GM08714 (cell line): Measurements from ENCODE around the gene EIF2B5.

ENCODE experiments used
- H3K4me3 ChIP-seq: fragments of 200-500 bp; sonication (Bioruptor generic); 2 replicates; pipeline ENCODE4 v1.5.1; 2014; ENCODE audit warnings: mild to moderate bottlenecking, low read length, inconsistent platforms
- ZNF274 ChIP-seq: IDR thresholded peaks from 2 replicates; pipeline ENCODE4 v1.6.1; 2012; ENCODE audit warnings: mild to moderate bottlenecking, low read depth, low read length

EIF2B5 gene

DNA sequence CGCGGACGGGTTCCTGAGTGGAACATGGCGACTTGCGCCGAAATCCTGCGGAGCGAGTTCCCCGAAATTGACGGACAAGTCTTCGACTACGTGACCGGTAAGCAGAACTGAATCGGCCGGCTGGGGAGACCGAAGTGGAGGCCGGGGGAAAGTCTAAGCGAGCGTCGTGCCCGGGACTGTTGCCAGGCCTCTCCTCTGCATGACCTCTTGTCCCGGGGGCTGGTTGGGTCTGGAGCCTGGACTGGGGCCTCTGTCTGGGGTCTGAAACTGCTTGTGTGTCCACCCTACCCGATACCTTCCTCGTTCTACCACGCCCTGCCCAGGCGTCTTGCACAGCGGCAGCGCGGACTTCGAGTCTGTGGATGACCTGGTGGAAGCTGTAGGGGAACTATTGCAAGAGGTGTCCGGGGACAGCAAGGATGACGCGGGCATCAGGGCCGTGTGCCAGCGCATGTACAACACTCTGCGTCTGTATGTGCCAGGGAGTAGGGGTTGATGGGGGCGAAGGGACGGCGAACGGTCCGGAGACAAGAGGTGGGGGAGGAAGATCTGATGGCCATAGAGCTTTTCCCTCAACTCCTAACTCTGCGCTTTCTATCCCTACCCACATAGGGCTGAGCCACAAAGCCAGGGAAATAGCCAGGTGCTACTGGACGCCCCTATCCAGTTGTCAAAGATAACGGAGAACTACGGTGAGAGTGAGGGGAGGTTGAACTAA lies 51.2 kb downstream of the EIF2B5 start, which contains the start of gene ABCF3:
TSS of gene ABCF3 (plus strand) at position 16 of the 718 bp plus-strand sequence. CDS start at position 25, 9 bp downstream.
- no peak for TF ChIP-seq ZNF274
- H3K4me3 ChIP-seq: peak within 1 kb of the TSS; percentile 96

DNA sequence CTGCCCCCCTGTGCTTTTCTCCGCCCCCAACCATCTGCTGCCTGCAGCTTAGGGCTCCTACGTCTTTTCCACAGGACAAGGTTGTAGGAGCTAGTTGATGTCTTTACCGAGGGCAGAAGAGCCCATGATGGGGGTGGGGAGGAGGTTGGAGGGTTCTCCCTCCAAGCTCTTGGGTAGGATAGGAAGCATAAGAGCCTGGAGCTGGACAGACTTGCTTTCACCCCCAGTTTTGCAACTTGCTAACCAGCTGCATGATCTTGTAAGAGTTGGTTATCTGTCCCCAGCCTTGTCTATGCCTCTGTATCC lies 51.7 kb downstream of the EIF2B5 start:
- TF ChIP-seq ZNF274: no peak

GRCh38 chr3:184188080-184188479 lies 52.9 kb downstream of the EIF2B5 start:
- no peak overlapping the region for H3K4me3 ChIP-seq
- no peak for TF ChIP-seq ZNF274

More for the DNA sequence above, 51.7 kb downstream of the EIF2B5 start:
- H3K4me3 ChIP-seq: peak overlapping the region; percentile 96

DNA sequence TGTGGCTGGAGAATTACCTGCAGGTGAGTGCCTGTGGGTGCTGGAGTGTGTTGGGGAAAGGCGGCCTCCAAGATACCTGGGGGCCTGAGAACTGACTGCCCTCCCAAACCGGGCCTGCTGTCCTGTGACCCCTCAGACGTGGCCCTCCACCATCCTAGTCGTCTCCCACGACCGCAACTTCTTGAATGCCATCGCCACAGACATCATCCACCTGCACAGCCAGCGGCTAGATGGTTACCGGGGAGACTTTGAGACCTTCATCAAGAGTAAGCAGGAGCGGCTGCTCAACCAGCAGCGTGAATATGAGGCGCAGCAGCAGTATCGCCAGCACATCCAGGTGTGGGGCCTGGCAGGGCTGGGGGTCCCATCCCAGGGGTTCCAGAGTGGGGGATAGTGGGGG lies 54.3 kb downstream of the EIF2B5 start:
- no peak overlapping the region for H3K4me3 ChIP-seq
- TF ChIP-seq ZNF274: no peak

DNA sequence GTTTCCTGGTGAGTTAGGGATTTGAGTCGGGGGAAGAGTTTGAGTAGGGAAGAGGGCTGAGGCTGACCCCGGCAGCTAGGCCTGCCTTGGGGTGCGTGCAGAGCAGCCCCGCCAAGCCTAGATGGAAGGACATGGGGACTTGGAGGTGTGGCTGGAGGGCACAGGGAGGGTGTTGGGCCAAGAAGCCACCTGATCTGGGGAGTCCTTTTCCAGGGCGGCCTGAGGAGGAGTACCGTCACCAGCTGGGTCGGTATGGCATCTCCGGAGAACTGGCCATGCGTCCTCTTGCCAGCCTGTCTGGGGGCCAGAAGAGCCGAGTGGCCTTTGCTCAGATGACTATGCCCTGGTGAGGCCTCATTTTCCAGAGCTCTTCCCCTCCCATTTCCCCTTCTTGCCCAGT lies 57.7 kb downstream of the EIF2B5 start:
- TF ChIP-seq ZNF274: no peak
- no peak overlapping the region for H3K4me3 ChIP-seq

DNA sequence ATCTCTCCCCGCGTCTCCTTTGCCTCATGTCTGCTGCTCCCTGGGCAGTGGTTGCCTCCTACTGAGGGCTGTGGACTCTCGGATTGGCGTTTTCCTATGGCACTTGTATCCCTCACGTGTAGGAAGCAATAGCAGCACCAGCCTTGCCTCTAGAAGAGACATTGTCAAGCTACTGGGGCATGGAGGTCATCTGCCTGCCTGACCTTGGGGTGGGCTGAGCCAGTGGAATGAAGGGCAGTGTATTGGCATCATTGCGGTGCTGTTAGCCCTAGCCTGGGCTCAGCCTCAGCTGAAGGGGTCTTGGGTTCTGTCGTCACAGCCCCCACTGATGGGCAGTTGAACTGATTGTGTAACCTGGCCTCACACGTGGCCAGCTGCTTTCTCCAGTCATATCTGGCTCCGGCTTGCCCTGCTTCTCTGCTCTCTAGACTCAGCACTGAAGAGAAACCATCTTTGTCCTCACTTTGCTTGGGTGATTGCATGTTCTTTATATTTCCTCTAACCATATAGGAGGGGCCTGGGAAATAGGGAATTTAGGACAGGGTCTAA lies 58.9 kb downstream of the EIF2B5 start:
- no peak overlapping the region for H3K4me3 ChIP-seq
- TF ChIP-seq ZNF274: no peak
